Measurements from ENCODE around the gene DECR2. TPM values are rescaled to one million over a fixed set of nuclear protein-coding genes. Genes with fewer than 3 reads are reported as not detected.

Gene DECR2
- polyA plus RNA-seq, 1 donor = 91.0 TPM

DNA sequence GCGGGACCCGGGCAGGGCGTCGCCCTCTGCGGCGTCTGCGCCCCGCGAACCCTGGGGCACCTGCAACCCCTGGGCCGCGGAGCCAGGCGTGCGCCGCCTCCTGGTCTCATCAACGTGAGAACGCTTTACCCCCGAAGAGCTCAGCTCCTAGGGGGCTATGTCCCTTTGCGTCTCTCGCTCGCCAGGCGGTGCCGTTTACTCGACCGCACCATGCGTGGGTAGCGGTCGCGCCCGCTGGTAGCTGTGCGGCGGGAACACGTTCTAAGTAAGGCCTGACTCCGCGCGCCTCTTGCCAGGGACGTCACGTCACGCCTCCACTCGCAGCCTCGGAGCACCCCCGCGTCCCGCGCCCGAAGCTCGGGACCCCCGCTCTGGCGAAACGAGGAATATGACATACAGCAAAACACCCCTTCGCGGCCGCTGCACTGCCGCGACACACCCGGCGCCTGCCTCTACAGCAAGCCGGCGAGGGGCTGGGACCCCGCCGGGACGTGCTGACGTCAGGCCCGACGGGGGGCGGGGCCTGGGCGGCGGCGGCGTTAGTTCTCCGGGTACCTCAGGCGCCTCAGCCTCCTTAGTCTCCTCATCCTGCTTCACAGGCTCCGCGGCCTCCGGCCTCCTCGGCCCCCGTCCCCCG is 23.5 kb downstream of the DECR2 start, which contains the start of gene RAB11FIP3:
Gene RAB11FIP3, plus strand, starts transcription at position 568 of the 637 bp plus-strand sequence. CDS start 358 bp downstream, outside the sequence.
- Histone ChIP-seq H3K9me3 (ENCODE audit: control insufficient read depth, low read depth, low read length) (no peaks in the 10 kb centered on the region), H3K4me3 (ENCODE audit: low read length) (peak within 1 kb of the TSS; percentile 88), H3K27ac (ENCODE audit: low read length) (peak within 1 kb of the TSS; percentile 89), H3K27me3 (ENCODE audit: control insufficient read depth, insufficient read depth, low read length) (no peaks in the 10 kb centered on the region), H3K4me1 (ENCODE audit: control insufficient read depth, insufficient read depth, low read length) (peaks cover 13% of the 10 kb centered on the region), H3K36me3 (ENCODE audit: control insufficient read depth, insufficient read depth, low read length) (peaks cover 3% of the 10 kb centered on the region)
- peak; percentile 75 to 93 for DNase-seq
- no CpG with 5 or more reads among the region's 77 CpGs for WGBS (ENCODE audit: insufficient coverage, low lambda C conversion rate)

DNA sequence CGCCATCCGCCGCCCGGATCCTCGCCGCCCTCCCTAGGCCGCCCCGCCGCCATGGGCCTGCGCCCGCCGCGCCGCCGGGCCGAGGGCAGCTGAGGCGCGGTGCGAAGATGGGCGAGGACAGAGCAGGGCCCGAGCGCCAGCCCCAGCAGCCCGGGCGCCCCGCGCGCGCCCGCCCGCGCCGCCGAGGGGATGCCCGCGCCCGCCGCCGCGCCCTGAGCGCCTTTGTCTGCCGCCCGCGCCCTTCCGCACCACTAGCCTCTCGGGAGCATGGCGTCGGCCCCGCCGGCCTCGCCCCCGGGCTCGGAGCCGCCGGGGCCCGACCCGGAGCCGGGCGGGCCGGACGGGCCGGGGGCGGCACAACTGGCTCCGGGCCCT is 24.0 kb downstream of the DECR2 start:
- peak overlapping the region; percentile 63 for H3K4me3 ChIP-seq (ENCODE audit: low read length)
- peaks cover 13% of the 10 kb centered on the region for H3K4me1 ChIP-seq (ENCODE audit: control insufficient read depth, insufficient read depth, low read length)
- DNase-seq = peak in 1 of 2 donors; percentile 48
- H3K36me3 ChIP-seq (ENCODE audit: control insufficient read depth, insufficient read depth, low read length) = peaks cover 3% of the 10 kb centered on the region
- H3K9me3 ChIP-seq (ENCODE audit: control insufficient read depth, low read depth, low read length) = no peaks in the 10 kb centered on the region
- no peak overlapping the region for H3K27ac ChIP-seq (ENCODE audit: low read length)
- H3K27me3 ChIP-seq (ENCODE audit: control insufficient read depth, insufficient read depth, low read length) = no peaks in the 10 kb centered on the region
- no CpG with 5 or more reads among the region's 63 CpGs for WGBS (ENCODE audit: insufficient coverage, low lambda C conversion rate)

DNA sequence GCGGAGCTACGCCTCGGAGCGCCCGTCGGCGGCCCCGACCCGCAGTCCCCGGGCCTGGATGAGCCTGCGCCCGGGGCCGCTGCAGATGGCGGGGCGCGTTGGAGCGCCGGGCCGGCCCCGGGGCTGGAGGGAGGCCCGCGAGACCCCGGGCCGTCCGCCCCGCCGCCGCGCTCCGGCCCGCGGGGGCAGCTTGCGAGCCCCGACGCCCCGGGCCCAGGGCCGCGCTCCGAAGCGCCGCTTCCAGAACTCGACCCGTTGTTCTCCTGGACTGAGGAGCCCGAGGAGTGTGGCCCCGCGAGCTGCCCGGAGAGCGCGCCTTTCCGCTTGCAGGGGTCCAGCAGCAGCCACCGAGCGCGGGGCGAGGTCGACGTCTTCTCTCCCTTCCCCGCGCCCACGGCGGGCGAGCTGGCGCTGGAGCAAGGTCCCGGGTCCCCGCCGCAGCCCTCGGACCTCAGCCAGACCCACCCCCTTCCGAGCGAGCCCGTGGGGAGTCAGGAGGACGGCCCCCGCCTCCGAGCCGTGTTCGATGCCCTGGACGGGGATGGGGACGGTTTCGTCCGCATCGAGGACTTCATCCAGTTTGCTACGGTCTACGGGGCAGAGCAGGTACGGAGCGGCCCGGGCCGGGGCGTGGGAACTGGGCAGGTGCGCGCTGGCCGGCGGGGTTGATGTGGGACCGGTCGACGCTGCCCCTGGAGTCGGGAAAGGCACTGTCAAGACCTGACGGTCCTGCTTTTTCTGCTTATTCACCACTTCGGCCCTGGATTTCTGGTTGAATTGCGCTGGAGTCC is 24.6 kb downstream of the DECR2 start:
- peak overlapping the region; percentile 54 for H3K27ac ChIP-seq (ENCODE audit: low read length)
- H3K36me3 ChIP-seq (ENCODE audit: control insufficient read depth, insufficient read depth, low read length) = peaks cover 5% of the 10 kb centered on the region
- peak in 1 of 2 donors; percentile 51 for DNase-seq
- no CpG with 5 or more reads among the region's 97 CpGs for WGBS (ENCODE audit: insufficient coverage, low lambda C conversion rate)
- peaks cover 13% of the 10 kb centered on the region for H3K4me1 ChIP-seq (ENCODE audit: control insufficient read depth, insufficient read depth, low read length)
- no peaks in the 10 kb centered on the region for H3K27me3 ChIP-seq (ENCODE audit: control insufficient read depth, insufficient read depth, low read length)
- no peaks in the 10 kb centered on the region for H3K9me3 ChIP-seq (ENCODE audit: control insufficient read depth, low read depth, low read length)
- H3K4me3 ChIP-seq (ENCODE audit: low read length) = peak overlapping the region; percentile 88

DNA sequence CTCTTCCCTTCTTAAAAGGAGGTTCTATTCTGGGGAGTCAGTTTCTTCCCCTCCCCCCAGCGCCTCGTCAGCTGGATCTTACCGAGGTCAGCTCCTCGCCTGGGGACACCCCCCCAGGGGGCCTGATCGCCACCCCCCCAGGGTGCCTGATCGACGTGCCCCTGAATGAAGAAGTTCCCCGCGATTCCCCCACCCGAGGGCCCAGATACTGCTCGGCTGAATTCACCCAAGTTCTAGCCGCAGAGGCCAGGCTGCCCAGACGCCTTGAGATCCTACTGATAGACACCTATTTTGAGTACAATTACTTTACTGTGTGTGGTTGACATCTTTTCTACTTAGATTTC is 25.2 kb downstream of the DECR2 start:
- WGBS (ENCODE audit: insufficient coverage, low lambda C conversion rate) = no CpG with 5 or more reads among the region's 13 CpGs
- H3K4me1 ChIP-seq (ENCODE audit: control insufficient read depth, insufficient read depth, low read length) = peaks cover 13% of the 10 kb centered on the region
- H3K27ac ChIP-seq (ENCODE audit: low read length) = peak overlapping the region; percentile 54
- peak in 1 of 2 donors; percentile 41 for DNase-seq
- H3K9me3 ChIP-seq (ENCODE audit: control insufficient read depth, low read depth, low read length) = no peaks in the 10 kb centered on the region
- H3K4me3 ChIP-seq (ENCODE audit: low read length) = peak overlapping the region; percentile 88
- H3K27me3 ChIP-seq (ENCODE audit: control insufficient read depth, insufficient read depth, low read length) = no peaks in the 10 kb centered on the region
- H3K36me3 ChIP-seq (ENCODE audit: control insufficient read depth, insufficient read depth, low read length) = peaks cover 5% of the 10 kb centered on the region

DNA sequence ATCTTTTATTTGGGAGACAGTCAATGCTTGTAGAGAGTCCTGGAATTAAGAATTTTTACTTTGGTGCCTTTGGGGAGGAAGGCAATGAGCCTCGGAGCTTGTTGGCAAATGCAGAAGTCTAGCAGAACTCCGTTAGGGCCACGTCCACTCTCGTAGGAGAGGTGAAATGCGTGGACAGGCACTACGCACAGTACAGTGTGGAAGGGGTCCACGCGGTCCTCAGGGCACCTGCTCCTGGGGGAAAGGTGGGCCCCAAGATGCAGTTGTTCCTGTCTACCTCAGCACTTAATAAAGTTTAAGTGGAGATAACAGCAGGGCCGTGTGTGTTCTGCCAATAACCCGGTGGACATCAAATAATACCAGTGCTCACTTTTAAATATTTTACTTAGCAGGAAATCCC is 25.6 kb downstream of the DECR2 start:
- peak; percentile 15 to 51 for DNase-seq
- Histone ChIP-seq H3K27me3 (ENCODE audit: control insufficient read depth, insufficient read depth, low read length) (no peaks in the 10 kb centered on the region), H3K27ac (ENCODE audit: low read length) (peak overlapping the region; percentile 54), H3K9me3 (ENCODE audit: control insufficient read depth, low read depth, low read length) (no peaks in the 10 kb centered on the region), H3K4me3 (ENCODE audit: low read length) (peak overlapping the region; percentile 88), H3K36me3 (ENCODE audit: control insufficient read depth, insufficient read depth, low read length) (peaks cover 5% of the 10 kb centered on the region), H3K4me1 (ENCODE audit: control insufficient read depth, insufficient read depth, low read length) (peaks cover 13% of the 10 kb centered on the region)
- WGBS (ENCODE audit: insufficient coverage, low lambda C conversion rate) = no CpG with 5 or more reads among the region's 10 CpGs

DNA sequence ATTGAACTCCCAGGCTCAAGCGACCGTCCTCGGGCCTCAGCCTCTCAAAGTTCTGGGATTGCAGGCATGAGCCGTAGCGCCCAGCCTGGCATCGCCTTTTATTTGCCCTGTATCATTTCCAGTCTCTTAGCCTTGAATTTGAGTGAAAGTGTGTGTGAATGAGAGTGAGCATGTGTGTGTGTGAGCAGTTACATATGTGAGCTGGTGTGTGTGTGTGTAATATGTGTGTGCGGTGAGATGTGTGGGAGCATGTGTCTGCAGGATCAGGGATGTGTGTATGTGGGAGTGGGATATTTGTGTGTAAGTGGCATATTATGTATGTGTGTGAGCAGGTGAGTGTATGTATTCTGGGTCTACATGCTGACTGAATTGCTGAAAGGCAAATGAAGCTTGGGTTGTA is 29.2 kb downstream of the DECR2 start:
- Histone ChIP-seq H3K27me3 (ENCODE audit: control insufficient read depth, insufficient read depth, low read length) (no peaks in the 10 kb centered on the region), H3K4me3 (ENCODE audit: low read length) (no peak overlapping the region), H3K36me3 (ENCODE audit: control insufficient read depth, insufficient read depth, low read length) (peaks cover 10% of the 10 kb centered on the region), H3K4me1 (ENCODE audit: control insufficient read depth, insufficient read depth, low read length) (peaks cover 6% of the 10 kb centered on the region), H3K27ac (ENCODE audit: low read length) (no peak overlapping the region), H3K9me3 (ENCODE audit: control insufficient read depth, low read depth, low read length) (no peaks in the 10 kb centered on the region)
- no peak for DNase-seq
- WGBS (ENCODE audit: insufficient coverage, low lambda C conversion rate) = no CpG with 5 or more reads among the region's 7 CpGs

DNA sequence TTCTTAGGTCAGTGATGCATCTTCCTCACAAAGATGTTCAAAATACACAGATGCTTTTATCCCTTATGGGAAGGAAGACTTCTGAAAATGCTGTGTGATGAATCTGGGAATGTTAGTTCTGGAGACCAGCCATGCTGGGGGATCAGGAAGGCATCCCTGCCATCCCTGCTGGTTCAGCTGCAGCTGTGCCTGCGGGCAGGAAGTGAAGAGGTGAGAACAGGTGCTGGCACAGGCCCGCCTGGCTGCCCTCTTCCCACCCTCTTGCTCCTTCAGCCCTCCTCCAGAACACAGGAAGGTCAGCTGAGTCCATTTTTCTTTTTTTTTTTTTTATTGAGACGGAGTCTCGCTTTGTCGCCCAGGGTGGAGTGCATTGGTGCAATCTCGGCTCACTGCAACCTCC is 38.9 kb downstream of the DECR2 start:
- Histone ChIP-seq H3K36me3 (ENCODE audit: control insufficient read depth, insufficient read depth, low read length) (peaks cover 21% of the 10 kb centered on the region), H3K27me3 (ENCODE audit: control insufficient read depth, insufficient read depth, low read length) (no peaks in the 10 kb centered on the region), H3K9me3 (ENCODE audit: control insufficient read depth, low read depth, low read length) (no peaks in the 10 kb centered on the region), H3K4me3 (ENCODE audit: low read length) (no peak overlapping the region), H3K4me1 (ENCODE audit: control insufficient read depth, insufficient read depth, low read length) (no peaks in the 10 kb centered on the region), H3K27ac (ENCODE audit: low read length) (no peak overlapping the region)
- no peak for DNase-seq
- no CpG with 5 or more reads among the region's 6 CpGs for WGBS (ENCODE audit: insufficient coverage, low lambda C conversion rate)

DNA sequence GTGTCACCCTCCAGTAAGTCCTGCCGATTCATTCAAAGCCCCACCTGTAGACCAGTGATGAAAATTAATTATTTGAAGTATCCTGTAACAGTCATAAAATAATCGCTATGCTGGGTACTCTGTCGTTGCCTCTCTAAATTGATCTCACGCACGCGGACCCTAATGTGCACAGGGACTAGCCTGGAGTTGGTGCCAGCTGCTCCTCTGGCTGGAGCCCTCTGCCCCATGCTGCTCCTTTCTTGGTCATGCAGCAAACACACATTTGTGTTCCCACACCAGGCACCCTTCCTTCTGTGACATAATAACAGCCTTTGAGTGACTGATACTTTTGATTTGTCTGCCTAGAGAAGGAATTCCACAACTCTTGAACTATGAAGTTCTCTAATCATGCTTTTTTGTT is 39.8 kb downstream of the DECR2 start:
- no CpG with 5 or more reads among the region's 6 CpGs for WGBS (ENCODE audit: insufficient coverage, low lambda C conversion rate)
- no peaks in the 10 kb centered on the region for H3K4me1 ChIP-seq (ENCODE audit: control insufficient read depth, insufficient read depth, low read length)
- no peaks in the 10 kb centered on the region for H3K9me3 ChIP-seq (ENCODE audit: control insufficient read depth, low read depth, low read length)
- no peaks in the 10 kb centered on the region for H3K27me3 ChIP-seq (ENCODE audit: control insufficient read depth, insufficient read depth, low read length)
- no peak overlapping the region for H3K4me3 ChIP-seq (ENCODE audit: low read length)
- DNase-seq = no peak
- H3K36me3 ChIP-seq (ENCODE audit: control insufficient read depth, insufficient read depth, low read length) = peaks cover 20% of the 10 kb centered on the region
- H3K27ac ChIP-seq (ENCODE audit: low read length) = no peak overlapping the region

DNA sequence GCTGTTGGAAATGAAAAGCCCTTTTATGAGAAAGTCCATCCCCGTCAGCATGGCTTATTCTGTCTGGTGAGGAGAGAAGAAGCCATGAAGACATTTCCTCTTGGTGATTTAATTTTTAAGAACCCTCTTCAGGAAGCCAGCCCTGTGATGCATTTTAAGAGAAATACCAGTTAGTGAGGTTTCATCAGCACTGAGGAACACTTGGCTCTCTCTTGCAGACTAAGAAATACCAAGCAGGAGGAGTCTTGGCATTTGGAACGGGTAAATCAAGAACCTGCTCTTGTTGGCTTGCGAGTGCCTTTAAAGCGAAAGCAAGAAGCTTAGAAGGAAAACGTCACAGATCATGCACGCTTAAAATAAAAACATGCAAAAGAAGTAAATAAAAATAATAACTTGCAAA is 41.3 kb downstream of the DECR2 start:
- no peak overlapping the region for H3K27ac ChIP-seq (ENCODE audit: low read length)
- H3K36me3 ChIP-seq (ENCODE audit: control insufficient read depth, insufficient read depth, low read length) = peaks cover 18% of the 10 kb centered on the region
- no peaks in the 10 kb centered on the region for H3K9me3 ChIP-seq (ENCODE audit: control insufficient read depth, low read depth, low read length)
- no peak for DNase-seq
- H3K4me1 ChIP-seq (ENCODE audit: control insufficient read depth, insufficient read depth, low read length) = no peaks in the 10 kb centered on the region
- no peak overlapping the region for H3K4me3 ChIP-seq (ENCODE audit: low read length)
- WGBS (ENCODE audit: insufficient coverage, low lambda C conversion rate) = 94% methylated on average over 2 of the region's 6 CpGs
- no peaks in the 10 kb centered on the region for H3K27me3 ChIP-seq (ENCODE audit: control insufficient read depth, insufficient read depth, low read length)

DNA sequence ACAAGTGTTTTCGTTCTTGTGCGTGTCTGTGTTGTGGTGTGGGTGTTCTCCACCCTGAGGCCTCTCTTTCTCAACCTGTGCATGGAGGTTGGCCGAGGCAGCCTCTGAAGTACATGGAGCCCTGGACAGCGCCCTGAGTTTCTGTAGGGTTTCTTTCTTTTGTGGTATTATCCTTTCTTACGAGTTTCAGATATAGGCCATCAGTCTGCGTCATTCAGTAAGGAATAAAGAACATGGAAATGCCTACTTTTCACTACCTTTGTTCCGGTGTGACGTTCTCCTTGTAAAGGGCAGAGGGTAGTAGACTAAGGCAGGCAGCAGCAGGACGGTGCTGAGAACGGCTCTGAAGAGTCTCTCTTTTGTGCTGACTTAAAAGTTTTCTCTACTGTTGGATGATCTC is 42.3 kb downstream of the DECR2 start:
- no CpG with 5 or more reads among the region's 10 CpGs for WGBS (ENCODE audit: insufficient coverage, low lambda C conversion rate)
- Histone ChIP-seq H3K27me3 (ENCODE audit: control insufficient read depth, insufficient read depth, low read length) (no peaks in the 10 kb centered on the region), H3K4me1 (ENCODE audit: control insufficient read depth, insufficient read depth, low read length) (no peaks in the 10 kb centered on the region), H3K36me3 (ENCODE audit: control insufficient read depth, insufficient read depth, low read length) (peaks cover 18% of the 10 kb centered on the region), H3K9me3 (ENCODE audit: control insufficient read depth, low read depth, low read length) (no peaks in the 10 kb centered on the region), H3K27ac (ENCODE audit: low read length) (no peak overlapping the region), H3K4me3 (ENCODE audit: low read length) (no peak overlapping the region)
- no peak for DNase-seq
